Left cardiac atrium (tissue), 2 donors: ENCODE data around the gene GPR18. TPM values are rescaled to one million over a fixed set of nuclear protein-coding genes. Genes with fewer than 3 reads are reported as not detected.

Source experiments
- total RNA-seq, 2 donors: library from RNA; stranded (reverse); fragmentation: NEBNext Ultra II Directional; extraction: Animal tissue kit (Norgen Biotek cat#: 25700); gene quantifications; one replicate each; pipeline ENCODE4 v1.2.1, GENCODE V29; 2021
- donor health status: DM: no; HTN: yes; CAD: no; lungs with severe emphysema.
- donor health status: DM: yes; HTN: yes; CAD: no.

Gene GPR18
- total RNA-seq, 2 donors from 2014 or later = not detected

Other genes starting within 250 kb of the GPR18 start
- gene UBAC2, start 57.5 kb downstream of the GPR18 start, total RNA-seq = 10 to 100 TPM; 40.2 to 43.0 TPM
- gene GPR183, start 49.0 kb upstream of the GPR18 start, total RNA-seq = 10 to 100 TPM in 1 of 2 donors, 1 to 10 TPM in 1; 6.0 to 14.8 TPM
- 10 to 100 TPM; 71.5 TPM for gene TM9SF2, start 243.1 kb upstream of the GPR18 start, total RNA-seq